ENCODE measurements around the gene PCNX2. TPM values are rescaled to one million over a fixed set of nuclear protein-coding genes. Genes with fewer than 3 reads are reported as not detected.

PCNX2 gene
- total and polyA plus RNA-seq, 2 of the 13 experiments (the other 11 are each of a cell fraction or from before 2014, with no cell fraction given) = 0.11 to 0.42 TPM

- H4K20me1 ChIP-seq (ENCODE audit: insufficient read depth, low read length) = no peaks in the 10 kb centered on the region
- H3K4me1 ChIP-seq (ENCODE audit: insufficient read depth, low read length) = no peaks in the 10 kb centered on the region
- no peaks in the 10 kb centered on the region for H3K27me3 ChIP-seq (ENCODE audit: control insufficient read depth in 1 of 2, insufficient read depth in 2 of 2, low read length in 2 of 2)
- WGBS (ENCODE audit: low lambda C conversion rate) = 84% methylated on average over 22 of the region's 31 CpGs
- CTCF ChIA-PET (ENCODE audit: low intra/inter-chr PET ratio, low total read pairs) = no interaction called here
- no peak overlapping the region for H3K4me2 ChIP-seq (ENCODE audit: low read depth, low read length)
- H3K36me3 ChIP-seq (replicated peaks in 1 of 2; ENCODE audit: control insufficient read depth in 1 of 2, insufficient read depth in 2 of 2, low read length in 2 of 2) = no peaks in the 10 kb centered on the region
- POLR2A ChIA-PET = no interaction called here
- BruUV-seq (replicated peaks) = no TSS peak
- intact Hi-C loops (cut with micrococcal nuclease; ENCODE audit: unreplicated experiment) = no loop called here
- H3K4me3 ChIP-seq (replicated peaks in 1 of 3; ENCODE audit: insufficient read depth in 1 of 3, low read depth in 2 of 3, low read length in 3 of 3) = no peak overlapping the region
- ATAC-seq (no peak), FAIRE-seq (no peak), DNase-seq (ENCODE audit: low spot score) (no peak)
- H3K9me3 ChIP-seq (ENCODE audit: low read length) = no peaks in the 10 kb centered on the region
- no peak overlapping the region for H2AFZ ChIP-seq (ENCODE audit: low read length)
- in situ Hi-C loops (cut with HindIII; ENCODE audit: extremely low pct_ligation_motif_present, low pct_unique_long_range_greater_than_20kb) = no loop called here
- H3K79me2 ChIP-seq (ENCODE audit: insufficient read depth, low read length) = no peaks in the 10 kb centered on the region
- no peak overlapping the region for H3K27ac ChIP-seq (ENCODE audit: extremely low read length, insufficient read depth, low read length)
- no peak overlapping the region for H3K9ac ChIP-seq (ENCODE audit: insufficient read depth, low read depth, low read length)
- TF ChIP-seq XRCC5 (optimal IDR thresholded peaks at IDR 0.05; ENCODE audit: low read length) = no peak
- TF ChIP-seq AGO2 (optimal IDR thresholded peaks at IDR 0.05; ENCODE audit: low read depth, low read length) = peak; percentile 26
These were observed 309.5 kb downstream of the PCNX2 start for GRCh38 chr1:232985882-232986526.

DNA sequence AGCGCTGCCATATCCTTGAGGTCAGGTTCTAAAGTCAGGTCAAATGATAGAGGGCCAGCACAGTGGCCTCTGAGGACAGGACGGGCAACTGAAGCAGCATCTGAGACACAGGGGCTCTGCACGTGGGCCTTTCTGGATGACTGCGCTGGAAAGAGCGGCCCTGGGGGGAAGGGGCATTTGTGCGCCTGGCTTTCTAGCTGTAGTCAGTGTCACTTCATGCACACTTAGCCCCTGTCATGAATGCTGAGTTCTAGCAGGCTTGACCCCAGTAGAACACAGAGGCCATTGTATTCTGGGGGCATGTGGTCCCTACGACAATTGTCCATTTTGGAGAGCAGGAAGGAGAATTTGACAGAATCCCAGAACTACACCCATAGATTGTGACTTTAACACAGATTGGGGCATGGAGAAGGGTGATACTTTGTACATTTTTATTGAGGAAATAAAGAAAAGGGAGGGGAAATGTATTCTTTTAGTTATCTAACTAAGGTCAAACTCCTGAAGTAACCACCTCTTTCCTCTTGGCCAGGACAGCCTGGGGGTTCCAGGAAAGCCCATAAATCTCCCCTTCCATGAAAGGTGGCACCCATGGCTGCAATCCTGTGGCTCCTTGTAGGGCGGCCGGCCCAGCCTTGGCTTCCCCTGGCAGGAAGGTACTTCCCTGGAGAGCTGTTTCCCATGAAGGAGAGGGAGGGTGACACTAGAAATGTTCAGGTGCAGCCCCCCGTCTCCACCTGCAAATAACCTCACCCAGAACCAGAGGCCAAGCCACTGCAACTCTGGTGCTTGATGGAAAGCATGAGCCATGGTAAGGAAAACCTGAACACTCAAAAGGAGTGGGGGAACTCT is 310.7 kb downstream of the PCNX2 start:
- CTCF ChIA-PET (ENCODE audit: low intra/inter-chr PET ratio, low total read pairs) = no interaction called here
- no peak for TF ChIP-seq ATF4 (CRISPR knock-in tag; IDR thresholded peaks at IDR 0.05)
- no peak for TF ChIP-seq ZNF724P (CRISPR knock-in tag; IDR thresholded peaks at IDR 0.05; ENCODE audit: borderline replicate concordance)
- TF ChIP-seq ARID3A (IDR thresholded peaks at IDR 0.05; ENCODE audit: low read depth, low read length) = no peak

More for the DNA sequence above, 310.7 kb downstream of the PCNX2 start:
- Histone ChIP-seq H3K4me2 (ENCODE audit: low read depth, low read length) (no peak overlapping the region), H3K4me3 (replicated peaks in 1 of 3; ENCODE audit: insufficient read depth in 1 of 3, low read depth in 2 of 3, low read length in 3 of 3) (no peak overlapping the region), H3K9ac (ENCODE audit: insufficient read depth, low read depth, low read length) (no peak overlapping the region), H3K36me3 (replicated peaks in 1 of 2; ENCODE audit: control insufficient read depth in 1 of 2, insufficient read depth in 2 of 2, low read length in 2 of 2) (no peaks in the 10 kb centered on the region), H3K79me2 (ENCODE audit: insufficient read depth, low read length) (no peaks in the 10 kb centered on the region), H3K27me3 (ENCODE audit: control insufficient read depth in 1 of 2, insufficient read depth in 2 of 2, low read length in 2 of 2) (no peaks in the 10 kb centered on the region), H3K9me3 (ENCODE audit: low read length) (no peaks in the 10 kb centered on the region), H3K27ac (ENCODE audit: extremely low read length, insufficient read depth, low read length) (no peak overlapping the region), H3K4me1 (ENCODE audit: insufficient read depth, low read length) (no peaks in the 10 kb centered on the region), H2AFZ (ENCODE audit: low read length) (no peak overlapping the region), H4K20me1 (ENCODE audit: insufficient read depth, low read length) (no peaks in the 10 kb centered on the region)
- DNase-seq (ENCODE audit: low spot score) (no peak), ATAC-seq (no peak; the same call in 2 of the 3 replicates), FAIRE-seq (no peak)
- intact Hi-C loops (cut with micrococcal nuclease; ENCODE audit: unreplicated experiment) = no loop called here
- POLR2A ChIA-PET = no interaction called here
- no TSS peak for BruUV-seq (replicated peaks)
- WGBS (ENCODE audit: low lambda C conversion rate) = 86% methylated on average over 10 of the region's 10 CpGs
- in situ Hi-C loops (cut with HindIII; ENCODE audit: extremely low pct_ligation_motif_present, low pct_unique_long_range_greater_than_20kb) = no loop called here
